ENCODE measurements around the gene GCK.

DNA sequence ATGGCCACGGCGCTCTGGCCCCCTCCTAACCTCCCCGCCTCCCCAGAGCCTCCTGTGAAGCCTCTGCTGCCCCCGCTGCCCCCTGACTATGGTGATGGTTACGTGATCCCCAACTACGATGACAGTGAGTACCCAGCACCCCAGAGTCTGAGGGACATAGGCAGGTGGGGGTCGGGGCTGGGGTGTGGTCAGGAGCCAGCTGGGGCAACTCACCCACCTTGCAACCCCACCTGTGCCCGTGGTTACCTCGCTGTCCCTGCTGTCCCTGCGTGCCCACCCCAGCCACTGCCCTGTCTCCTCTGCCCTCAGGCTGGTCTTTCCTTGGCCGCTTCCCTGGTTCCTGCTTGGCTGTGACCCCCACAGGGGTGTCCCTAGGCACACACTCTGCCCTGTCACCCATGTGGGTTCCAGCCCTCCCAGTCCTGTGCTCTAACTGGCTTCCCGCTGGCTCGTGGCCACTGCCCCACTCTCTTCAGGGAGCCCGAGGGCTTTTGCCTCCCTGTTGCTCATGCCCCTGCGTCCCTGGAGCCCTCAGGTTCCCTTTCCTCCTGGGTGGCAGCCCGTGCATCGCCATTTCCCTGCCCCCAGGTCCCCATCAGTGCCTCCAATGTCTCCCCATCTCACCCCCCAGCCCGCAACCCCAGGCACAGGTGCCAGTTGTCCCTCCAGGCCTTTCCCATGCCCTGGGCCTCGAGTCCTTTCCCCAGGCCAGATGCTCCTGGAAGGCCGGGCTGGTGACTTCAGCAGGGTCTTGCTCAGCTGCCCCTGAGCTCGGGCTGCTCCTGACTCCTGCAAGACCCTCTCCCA, 81.1 kb downstream of the GCK start:
- TF ChIP-seq, protein P1, sequence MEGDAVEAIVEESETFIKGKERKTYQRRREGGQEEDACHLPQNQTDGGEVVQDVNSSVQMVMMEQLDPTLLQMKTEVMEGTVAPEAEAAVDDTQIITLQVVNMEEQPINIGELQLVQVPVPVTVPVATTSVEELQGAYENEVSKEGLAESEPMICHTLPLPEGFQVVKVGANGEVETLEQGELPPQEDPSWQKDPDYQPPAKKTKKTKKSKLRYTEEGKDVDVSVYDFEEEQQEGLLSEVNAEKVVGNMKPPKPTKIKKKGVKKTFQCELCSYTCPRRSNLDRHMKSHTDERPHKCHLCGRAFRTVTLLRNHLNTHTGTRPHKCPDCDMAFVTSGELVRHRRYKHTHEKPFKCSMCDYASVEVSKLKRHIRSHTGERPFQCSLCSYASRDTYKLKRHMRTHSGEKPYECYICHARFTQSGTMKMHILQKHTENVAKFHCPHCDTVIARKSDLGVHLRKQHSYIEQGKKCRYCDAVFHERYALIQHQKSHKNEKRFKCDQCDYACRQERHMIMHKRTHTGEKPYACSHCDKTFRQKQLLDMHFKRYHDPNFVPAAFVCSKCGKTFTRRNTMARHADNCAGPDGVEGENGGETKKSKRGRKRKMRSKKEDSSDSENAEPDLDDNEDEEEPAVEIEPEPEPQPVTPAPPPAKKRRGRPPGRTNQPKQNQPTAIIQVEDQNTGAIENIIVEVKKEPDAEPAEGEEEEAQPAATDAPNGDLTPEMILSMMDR (IDR thresholded peaks at IDR 0.05; ENCODE audit: low read depth, low read length, poor library complexity, severe bottlenecking), result no peak
- no peak for TF ChIP-seq EZH2phosphoT487 (IDR thresholded peaks at IDR 0.05; ENCODE audit: borderline replicate concordance, low read length)
